ENCODE data around the gene TBXA2R.

DNA sequence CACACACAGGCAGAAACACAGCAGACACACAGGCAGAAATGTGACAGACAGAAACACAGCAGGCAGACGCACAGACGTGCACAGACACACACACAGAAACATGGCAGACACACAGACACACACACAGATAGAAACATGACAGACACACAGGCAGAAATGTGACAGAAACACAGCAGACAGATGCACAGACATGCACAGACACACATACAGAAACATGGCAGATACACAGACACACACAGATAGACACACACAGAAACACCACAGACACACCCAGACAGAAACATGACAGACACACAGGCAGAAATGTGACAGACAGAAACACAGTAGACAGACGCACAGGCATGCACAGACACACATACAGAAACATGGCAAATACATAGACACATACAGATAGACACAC is 1.3 kb downstream of the TBXA2R start:
- no peak for TF ChIP-seq CTCF (IDR thresholded peaks at IDR 0.05; ENCODE audit: insufficient read depth, low read depth, low read length)
- TF ChIP-seq EZH2 (IDR thresholded peaks at IDR 0.05; ENCODE audit: insufficient read depth, low read length) = no peak

Data from astrocyte (in vitro differentiated cells and primary cell).